ENCODE results near the gene SLC9C2.
"Not testable (repeated sequence)": the region's sequence is repeated elsewhere in the genome, so short reads cannot be mapped to it uniquely, and the experiment has no call there.

SLC9C2 gene

GRCh38 chr1:173603056-173603591, at the start of gene SLC9C2:
SLC9C2 (minus strand) TSS chr1:173603072; CDS start chr1:173601776, 1,296 bp downstream.
- no peak for DNase-seq

- DNase-seq = no peak
Observed at GRCh38 chr1:173648880-173649605, 46.2 kb upstream of the SLC9C2 start.

GRCh38 chr1:173646656-173647055, 43.8 kb upstream of the SLC9C2 start:
- no peak for DNase-seq

GRCh38 chr1:173642450-173643139, 39.7 kb upstream of the SLC9C2 start:
- DNase-seq = peak in 1 of 2 experiments; percentile 28

GRCh38 chr1:173639102-173639501, 36.2 kb upstream of the SLC9C2 start:
- DNase-seq = no peak

GRCh38 chr1:173638043-173639021, 35.5 kb upstream of the SLC9C2 start:
- DNase-seq = no peak

- DNase-seq = not testable (repeated sequence)
Observed at GRCh38 chr1:173637236-173638042, 34.6 kb upstream of the SLC9C2 start.

GRCh38 chr1:173635116-173635515, 32.2 kb upstream of the SLC9C2 start, which contains the start of gene TEX50:
TEX50 (plus strand) TSS chr1:173635338; CDS start chr1:173635522, 184 bp downstream.
- no peak for DNase-seq

GRCh38 chr1:173628888-173629287, 26.0 kb upstream of the SLC9C2 start:
- DNase-seq = no peak

- no peak for DNase-seq
Observed at GRCh38 chr1:173627269-173627668, 24.4 kb upstream of the SLC9C2 start.

- no peak for DNase-seq
Observed at GRCh38 chr1:173616859-173617258, 14.0 kb upstream of the SLC9C2 start.

- DNase-seq = not testable (repeated sequence)
Observed at GRCh38 chr1:173613086-173613485, 10.2 kb upstream of the SLC9C2 start.

GRCh38 chr1:173608503-173609216, 5.8 kb upstream of the SLC9C2 start:
- DNase-seq = no peak

GRCh38 chr1:173601588-173601987, 1.3 kb downstream of the SLC9C2 start:
- DNase-seq = no peak

- DNase-seq = no peak
Observed at GRCh38 chr1:173596097-173596825, 6.6 kb downstream of the SLC9C2 start.

- DNase-seq = not testable (repeated sequence)
Observed at GRCh38 chr1:173591138-173591537, 11.7 kb downstream of the SLC9C2 start.

GRCh38 chr1:173590557-173590956, 12.3 kb downstream of the SLC9C2 start:
- DNase-seq = no peak

GRCh38 chr1:173581383-173582079, 21.3 kb downstream of the SLC9C2 start:
- no peak for DNase-seq

- no peak for DNase-seq
Observed at GRCh38 chr1:173580658-173581057, 22.2 kb downstream of the SLC9C2 start.

GRCh38 chr1:173580071-173580470, 22.8 kb downstream of the SLC9C2 start:
- no peak for DNase-seq
